Endothelial cell of hepatic sinusoid (primary cell): Measurements from ENCODE around the gene FAM124B.
"Not testable (repeated sequence)": the region's sequence is repeated elsewhere in the genome, so short reads cannot be mapped to it uniquely, and the experiment has no call there.

Experiments
- in situ Hi-C: cut with HindIII; loops from 2 replicates; pipeline ENCODE4 v1.10.0; 2017; ENCODE audit warnings: low sequenced_read_pairs

Gene FAM124B

GRCh38 chr2:224382973-224383555, 18.8 kb downstream of the FAM124B start:
- in situ Hi-C loops: no loop called here

GRCh38 chr2:224382280-224382647, 19.6 kb downstream of the FAM124B start:
- in situ Hi-C loops: not testable (repeated sequence)

GRCh38 chr2:224381521-224382279, 20.2 kb downstream of the FAM124B start:
- in situ Hi-C loops: no loop called here

GRCh38 chr2:224379986-224380385, 21.9 kb downstream of the FAM124B start:
- in situ Hi-C loops: no loop called here

GRCh38 chr2:224379172-224379571, 22.7 kb downstream of the FAM124B start:
- in situ Hi-C loops: no loop called here

- in situ Hi-C loops: no loop called here
Observed at GRCh38 chr2:224378701-224379097, 23.2 kb downstream of the FAM124B start.

GRCh38 chr2:224377751-224378700, 23.9 kb downstream of the FAM124B start:
- in situ Hi-C loops: no loop called here

- in situ Hi-C loops: no loop called here
Observed at GRCh38 chr2:224372641-224373040, 29.3 kb downstream of the FAM124B start.

GRCh38 chr2:224369028-224369632, 32.8 kb downstream of the FAM124B start:
- in situ Hi-C loops: no loop called here

GRCh38 chr2:224366267-224366844, 35.6 kb downstream of the FAM124B start:
- in situ Hi-C loops: no loop called here

- in situ Hi-C loops: no loop called here
Observed at GRCh38 chr2:224365331-224365730, 36.6 kb downstream of the FAM124B start.

- in situ Hi-C loops: no loop called here
Observed at GRCh38 chr2:224363281-224363680, 38.6 kb downstream of the FAM124B start.

- in situ Hi-C loops: no loop called here
Observed at GRCh38 chr2:224362094-224362493, 39.8 kb downstream of the FAM124B start.

GRCh38 chr2:224360801-224361251, 41.1 kb downstream of the FAM124B start:
- in situ Hi-C loops: no loop called here

GRCh38 chr2:224359569-224359968, 42.3 kb downstream of the FAM124B start:
- in situ Hi-C loops: no loop called here

GRCh38 chr2:224357098-224357901, 44.6 kb downstream of the FAM124B start:
- in situ Hi-C loops: no loop called here

GRCh38 chr2:224354632-224355211, 47.2 kb downstream of the FAM124B start:
- in situ Hi-C loops: loop anchor here (5.0 kb wide), 1 partner anchor 62 kb away; no protein-coding TSS in a partner anchor

- in situ Hi-C loops: loop anchor here (5.0 kb wide), 1 partner anchor 58 kb away; no protein-coding TSS in a partner anchor
Observed at GRCh38 chr2:224350703-224351102, 51.2 kb downstream of the FAM124B start.

- in situ Hi-C loops: no loop called here
Observed at GRCh38 chr2:224349396-224349795, 52.5 kb downstream of the FAM124B start.
